NCI-H748 (cell line): ENCODE measurements around the gene DERL2.
"Not testable (repeated sequence)": the region's sequence is repeated elsewhere in the genome, so short reads cannot be mapped to it uniquely, and the experiment has no call there.

ENCODE experiments used
- DNase-seq: peaks from one replicate; lab custom pipeline; 2025; ENCODE audit not compliant: unreplicated experiment; lab: John Stamatoyannopoulos, UW

The DERL2 gene

DNA sequence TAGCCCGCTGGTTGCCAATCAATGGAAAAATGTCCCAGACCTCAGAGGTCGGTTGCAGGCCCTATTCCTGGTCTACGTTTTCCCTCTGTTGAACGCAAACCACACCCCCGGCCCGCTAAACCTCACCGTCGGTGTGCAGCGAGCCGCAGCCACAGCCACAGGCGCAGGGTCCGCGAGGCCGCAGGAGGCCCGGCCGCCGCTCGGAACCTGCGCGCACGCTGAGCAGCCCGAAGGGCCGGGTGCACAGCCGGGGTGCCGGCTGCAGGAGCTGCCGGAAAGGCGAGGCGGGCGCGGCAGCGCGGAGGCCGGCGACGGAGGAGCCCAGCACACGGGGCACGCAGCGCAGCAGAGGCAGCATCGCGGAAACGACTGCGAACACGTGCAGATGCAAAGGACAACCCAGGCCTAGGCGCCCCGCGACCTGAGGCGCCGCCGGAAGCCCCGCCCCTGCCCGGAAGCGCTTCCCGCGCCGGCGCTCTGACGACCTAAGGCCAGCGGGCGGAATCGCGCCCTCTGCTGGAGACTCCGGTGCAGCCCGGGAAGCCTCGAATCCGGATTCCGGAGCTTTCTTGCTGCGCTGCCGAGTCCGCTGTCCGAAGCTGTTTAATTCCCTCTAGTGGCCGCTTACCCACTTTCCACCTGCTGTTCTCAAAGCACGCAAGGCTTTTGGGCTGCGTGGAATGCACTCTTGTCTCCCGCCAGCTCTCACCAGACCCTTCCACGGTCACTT, 47.1 kb downstream of the DERL2 start, which contains the start of gene C1QBP:
Gene C1QBP, minus strand, starts transcription at position 440 of the 730 bp plus-strand sequence. Its CDS starts 82 bp downstream, at position 358.
- peak; percentile 95 for DNase-seq

DNA sequence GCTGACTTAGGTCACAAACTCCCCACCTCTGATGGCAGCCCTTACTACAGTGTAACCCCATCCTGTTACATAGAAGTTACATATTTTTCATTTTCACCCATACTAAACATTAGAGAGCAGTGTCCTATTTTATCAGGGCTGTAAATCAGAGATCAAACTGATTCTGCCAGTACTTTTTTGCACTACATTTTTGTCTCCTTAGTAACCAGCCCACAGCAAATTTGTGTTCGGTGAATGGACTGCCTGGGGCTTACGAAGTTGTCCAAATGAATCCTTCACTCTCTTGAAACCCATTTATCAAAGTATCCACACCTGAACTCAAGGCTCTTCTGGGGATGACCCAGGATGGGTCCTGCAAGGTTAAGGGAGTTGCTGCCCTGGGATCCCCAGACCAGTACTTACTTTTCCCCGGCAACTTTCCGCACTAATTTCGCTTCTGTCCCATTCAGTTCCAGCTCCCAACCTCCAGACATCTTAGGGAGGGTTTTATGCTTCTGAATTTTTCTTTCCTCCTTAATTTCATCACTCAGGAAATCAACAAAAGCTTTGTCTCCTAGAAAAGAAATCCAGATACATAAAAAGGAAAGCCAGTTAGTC, 48.2 kb downstream of the DERL2 start:
- no peak for DNase-seq

DNA sequence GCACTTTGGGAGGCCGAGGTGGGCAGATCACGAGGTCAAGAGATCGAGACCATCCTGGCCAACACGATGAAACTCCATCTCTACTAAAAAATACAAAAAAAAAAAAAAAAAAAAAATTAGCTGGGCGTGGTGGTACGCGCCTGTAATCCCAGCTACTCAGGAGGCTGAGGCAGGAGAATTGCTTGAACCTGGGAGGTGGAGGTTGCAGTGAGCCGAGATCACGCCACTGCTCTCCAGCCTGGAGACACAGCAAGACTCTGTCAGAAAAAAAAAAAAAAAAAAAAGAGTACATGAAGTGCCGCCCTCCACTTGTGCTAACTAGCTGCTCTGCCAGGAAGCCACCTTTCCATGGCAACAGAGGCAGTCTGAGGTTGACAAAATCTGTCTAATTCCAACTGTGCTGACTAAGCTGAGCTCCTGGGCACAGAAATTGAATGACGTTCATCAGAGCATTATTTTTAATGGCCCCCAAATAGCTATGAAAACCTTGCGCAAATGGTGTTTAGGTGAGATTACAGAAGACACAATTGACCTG, 50.1 kb downstream of the DERL2 start:
- DNase-seq: not testable (repeated sequence)

DNA sequence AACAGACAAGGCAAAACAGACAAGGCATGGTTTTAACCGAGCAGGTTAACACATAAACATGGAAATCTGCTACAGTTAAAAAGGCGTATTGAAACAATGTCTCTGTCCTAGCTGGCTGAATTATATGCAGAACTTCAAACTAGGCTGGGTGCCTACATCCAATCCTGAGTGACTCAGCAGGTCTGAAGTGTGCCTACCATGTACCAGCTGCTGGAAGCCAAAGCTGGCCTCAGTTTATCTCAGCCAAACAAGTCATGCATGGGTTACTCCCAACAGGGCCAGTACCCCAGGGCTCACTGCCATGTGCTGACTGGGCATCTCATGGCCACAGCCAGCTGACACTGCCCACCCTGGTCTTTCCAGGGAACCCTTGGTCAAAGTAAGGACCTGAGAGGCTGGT, 51.0 kb downstream of the DERL2 start:
- no peak for DNase-seq

DNA sequence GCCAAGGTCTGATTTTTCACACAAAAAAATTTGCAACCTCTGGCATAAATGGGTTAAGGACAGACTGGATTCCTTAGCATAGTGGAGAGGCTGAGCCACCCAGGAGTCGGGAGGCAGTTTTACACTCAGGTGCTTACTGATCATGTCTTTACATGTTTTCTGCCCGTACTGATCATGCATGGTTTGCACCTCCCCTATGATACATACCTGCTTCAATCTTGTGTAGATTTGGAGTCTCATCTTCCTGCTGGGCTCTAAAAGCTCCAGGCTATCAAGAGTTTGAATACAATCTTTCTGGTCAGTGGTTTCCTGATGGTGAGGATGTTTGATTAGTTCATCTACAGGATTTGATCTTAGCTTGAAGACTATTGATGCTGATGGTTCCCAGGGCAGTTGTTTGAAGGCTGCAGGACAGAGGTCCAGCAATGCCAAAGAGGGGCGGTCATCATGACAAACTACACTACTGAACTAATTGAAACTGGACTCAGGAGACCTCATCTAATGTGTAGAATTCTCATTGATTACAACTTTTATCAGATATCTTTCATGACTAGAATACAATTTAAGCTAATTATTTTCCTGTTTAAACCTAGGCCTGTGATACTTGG, 53.9 kb downstream of the DERL2 start:
- DNase-seq: no peak

DNA sequence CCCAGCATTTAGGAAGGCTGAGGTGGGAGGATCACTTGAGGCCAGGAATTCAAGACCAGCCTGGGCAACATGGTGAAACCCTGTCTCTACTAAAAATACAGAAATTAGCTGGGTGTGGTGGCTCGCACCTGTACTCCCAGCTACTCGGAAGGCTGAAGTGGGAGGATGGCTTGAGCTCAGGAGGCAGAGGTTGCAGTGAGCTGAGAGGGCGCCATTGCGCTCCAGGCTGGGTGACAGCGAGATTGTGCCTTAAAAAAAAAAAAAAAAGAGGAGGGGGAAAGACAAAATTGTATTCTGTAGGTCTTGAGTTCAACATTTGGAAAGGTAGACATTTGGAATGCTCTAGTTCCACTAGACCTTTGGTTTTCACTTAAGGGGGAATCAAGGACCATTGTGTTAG, 54.7 kb downstream of the DERL2 start:
- not testable (repeated sequence) for DNase-seq

DNA sequence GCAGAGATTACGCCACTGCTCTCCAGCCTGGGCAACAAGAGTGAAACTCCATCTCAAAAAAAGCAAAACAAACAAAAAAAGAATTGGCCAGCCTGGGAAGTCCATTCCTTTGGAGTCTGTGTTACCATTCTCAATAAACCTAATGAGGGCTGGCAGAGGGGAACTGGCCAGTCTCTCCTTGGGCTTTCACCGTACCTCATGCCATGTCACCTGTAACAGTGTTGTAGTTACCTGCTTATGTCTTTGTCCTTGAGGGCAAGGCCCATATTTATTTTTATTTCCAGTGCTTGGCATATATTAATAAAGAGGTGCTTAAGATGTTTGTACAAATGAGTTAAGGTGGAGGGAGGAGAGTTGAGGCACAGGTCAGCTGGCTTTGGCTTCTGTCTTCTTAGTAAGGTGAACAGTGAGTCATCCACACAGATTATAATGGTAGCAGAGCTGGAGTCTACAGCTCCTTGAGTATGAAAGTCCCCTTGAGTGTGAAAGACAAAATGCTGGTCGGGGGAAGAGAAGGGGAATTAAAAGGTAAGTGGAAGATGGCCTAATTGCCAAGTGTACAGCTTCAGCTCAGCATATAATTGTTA, 55.5 kb downstream of the DERL2 start:
- DNase-seq: no peak

DNA sequence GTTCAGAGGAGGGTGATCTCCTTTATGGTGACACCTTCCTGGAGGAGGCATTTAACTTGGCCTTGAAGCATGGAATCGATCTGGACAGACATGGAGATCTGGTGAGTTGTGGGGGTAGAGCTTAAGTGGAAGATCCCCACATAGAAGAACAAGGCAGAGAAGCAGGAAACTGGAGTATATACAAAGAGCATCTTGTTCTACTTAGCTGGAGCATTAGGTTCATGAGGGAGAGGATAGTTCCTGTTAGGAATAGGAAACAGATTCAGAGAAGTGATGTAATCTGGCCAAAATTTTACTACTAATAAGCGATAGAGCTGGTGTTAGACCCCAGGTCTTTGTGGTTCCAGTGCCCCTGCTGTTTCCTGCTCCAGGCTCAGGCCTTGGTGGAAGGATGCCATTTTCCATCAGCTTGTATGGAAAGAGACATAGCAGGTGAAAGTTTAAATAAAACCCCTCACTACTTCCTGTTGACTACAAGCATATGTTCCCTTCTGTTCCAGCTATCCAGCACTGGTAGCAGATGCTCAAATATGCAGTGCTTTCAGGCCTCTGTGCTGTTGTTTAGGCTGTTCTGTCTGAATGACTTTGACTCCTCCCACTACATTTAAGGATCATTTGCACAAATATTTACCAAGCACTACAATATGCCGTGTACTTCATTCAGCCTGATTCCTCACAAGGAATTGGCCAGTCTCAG, 56.6 kb downstream of the DERL2 start:
- DNase-seq: peak; percentile 56

DNA sequence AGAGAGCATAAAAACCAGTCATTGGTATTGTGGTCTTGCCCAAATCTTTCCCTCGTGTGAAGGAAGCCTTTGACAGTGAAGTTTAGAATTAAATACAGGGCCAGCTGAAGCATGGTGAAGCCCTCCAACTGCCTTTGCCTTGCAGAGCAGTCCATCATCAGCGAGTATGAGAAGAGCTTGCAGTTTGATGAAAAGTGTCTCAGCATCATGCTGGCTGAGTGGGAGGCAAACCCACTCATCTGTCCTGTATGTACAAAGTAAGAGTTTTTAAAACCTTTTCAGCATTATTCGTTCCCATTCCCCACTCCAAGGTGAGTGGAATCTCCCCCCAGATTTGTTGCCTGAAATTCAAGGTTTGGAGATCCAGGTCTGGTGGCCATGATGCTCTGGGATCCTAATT, 60.2 kb downstream of the DERL2 start:
- no peak for DNase-seq

DNA sequence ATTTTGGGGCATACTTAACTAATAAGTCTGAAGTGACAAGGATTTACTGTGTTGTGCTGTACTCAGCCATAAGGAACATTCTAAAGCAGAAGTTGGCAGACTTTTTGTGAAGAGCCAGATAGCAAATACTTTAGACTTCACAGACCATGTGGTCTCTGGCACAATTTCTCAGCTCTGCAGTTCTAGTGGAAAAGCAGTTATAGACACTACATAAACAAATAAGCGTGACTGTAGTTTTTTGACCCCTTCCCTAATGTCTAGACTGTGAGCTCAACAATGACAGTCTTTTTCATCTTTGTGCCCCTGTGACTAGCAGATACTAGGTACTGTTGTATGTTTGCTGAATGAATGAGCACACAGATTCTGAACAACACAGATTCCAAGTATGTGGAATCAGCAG, 61.1 kb downstream of the DERL2 start:
- no peak for DNase-seq

DNA sequence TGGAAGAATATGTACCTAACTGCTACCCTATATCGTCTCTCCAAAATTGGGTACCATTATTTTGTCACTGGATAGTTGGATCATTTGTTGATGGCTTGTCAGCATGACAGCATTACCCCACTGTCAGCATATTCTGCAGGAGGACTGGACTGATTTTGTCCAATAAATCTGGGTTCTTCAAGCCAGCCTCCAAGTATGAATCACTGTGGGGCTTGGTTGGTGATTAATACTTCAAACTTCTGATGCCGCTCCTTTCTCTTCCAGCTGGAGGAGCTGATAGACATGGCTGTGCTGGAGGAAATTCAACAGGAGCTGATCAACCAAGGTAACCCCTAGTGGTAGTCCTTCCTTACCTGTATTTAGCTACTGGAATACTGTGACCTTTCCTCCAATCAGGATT, 63.5 kb downstream of the DERL2 start:
- no peak for DNase-seq
